HG03108 (cell line): ENCODE results near the gene CST4.
"Not testable (repeated sequence)": the region's sequence is repeated elsewhere in the genome, so short reads cannot be mapped to it uniquely, and the experiment has no call there.

ENCODE experiments used
- ATAC-seq: cut with Tn5 transposase; IDR thresholded peaks from one replicate; pipeline ENCODE4 v1.9.1; 2021; ENCODE audit warnings: moderate library complexity; ENCODE audit not compliant: unreplicated experiment

The CST4 gene, protein sequence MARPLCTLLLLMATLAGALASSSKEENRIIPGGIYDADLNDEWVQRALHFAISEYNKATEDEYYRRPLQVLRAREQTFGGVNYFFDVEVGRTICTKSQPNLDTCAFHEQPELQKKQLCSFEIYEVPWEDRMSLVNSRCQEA

DNA sequence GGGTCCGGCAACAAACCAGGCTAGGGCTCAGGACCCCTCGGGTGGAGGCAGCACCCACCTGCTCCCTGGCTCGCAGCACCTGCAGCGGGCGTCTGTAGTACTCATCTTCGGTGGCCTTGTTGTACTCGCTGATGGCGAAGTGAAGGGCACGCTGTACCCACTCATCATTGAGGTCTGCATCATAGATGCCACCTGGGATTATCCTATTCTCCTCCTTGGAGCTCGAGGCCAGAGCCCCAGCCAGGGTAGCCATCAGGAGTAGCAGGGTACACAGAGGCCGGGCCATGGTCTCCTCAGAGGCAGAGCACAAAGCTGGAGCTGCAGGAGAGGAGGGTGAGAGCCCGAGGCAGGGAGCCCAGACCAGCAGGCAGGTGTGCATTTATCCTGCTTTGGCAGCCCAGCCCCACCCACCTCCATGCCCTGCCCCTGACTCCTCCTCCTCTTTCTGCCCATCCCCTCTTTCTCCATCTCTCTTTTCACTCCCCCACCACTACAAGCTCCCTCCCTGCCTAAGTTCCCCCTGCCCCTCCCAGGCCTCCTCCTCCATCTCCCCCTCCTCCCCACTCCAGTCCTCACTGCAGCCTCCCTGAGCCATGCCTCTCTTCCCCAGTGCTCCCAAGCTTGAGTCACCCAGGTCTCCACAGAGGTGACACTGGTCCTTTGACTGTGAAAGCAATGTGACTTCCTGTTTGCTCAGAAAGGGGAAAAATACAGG is at the start of gene CST4:
TSS of gene CST4 (minus strand) at position 355 of the 715 bp plus-strand sequence. CDS start at position 286, 69 bp downstream.
- not testable (repeated sequence) for ATAC-seq

DNA sequence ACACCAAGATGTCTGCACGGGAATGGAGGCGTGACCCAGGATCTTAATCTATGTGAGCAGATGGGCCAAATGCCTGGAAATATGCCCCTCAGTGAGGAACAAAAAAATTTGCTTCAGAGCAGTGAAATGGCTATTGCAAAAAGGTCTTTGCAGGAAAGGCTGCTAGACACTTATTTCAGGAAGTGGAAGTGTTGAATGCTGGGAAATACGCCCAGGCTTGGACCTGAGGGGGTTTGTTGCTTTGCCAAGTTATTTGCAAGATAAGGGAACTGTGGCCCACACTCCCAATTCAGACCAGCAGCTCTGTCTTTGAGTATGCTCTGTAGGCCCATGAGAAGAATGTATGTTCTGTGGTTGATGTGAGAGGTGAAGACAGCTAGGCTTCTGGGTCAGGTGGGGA is 46.6 kb upstream of the CST4 start:
- ATAC-seq: not testable (repeated sequence)

DNA sequence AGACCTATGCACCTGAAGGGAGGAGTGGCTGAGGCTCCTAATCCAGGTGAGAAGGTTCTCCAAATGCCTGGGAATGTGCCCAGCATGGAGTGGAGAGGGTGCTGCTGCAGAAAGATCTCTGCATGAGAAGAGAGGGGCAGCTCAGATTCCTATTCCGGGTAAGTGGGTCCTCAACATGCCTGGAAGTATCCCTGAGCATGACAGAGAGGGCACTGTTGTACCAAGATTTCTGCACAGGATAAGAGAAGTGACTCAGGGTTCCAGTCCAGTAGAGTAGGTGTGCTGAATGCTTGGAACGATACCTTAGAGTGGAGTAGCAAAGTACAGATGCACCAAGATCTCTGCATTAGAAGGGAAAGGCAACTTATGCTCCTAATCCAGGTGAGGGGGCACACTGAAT is 46.1 kb upstream of the CST4 start:
- not testable (repeated sequence) for ATAC-seq

DNA sequence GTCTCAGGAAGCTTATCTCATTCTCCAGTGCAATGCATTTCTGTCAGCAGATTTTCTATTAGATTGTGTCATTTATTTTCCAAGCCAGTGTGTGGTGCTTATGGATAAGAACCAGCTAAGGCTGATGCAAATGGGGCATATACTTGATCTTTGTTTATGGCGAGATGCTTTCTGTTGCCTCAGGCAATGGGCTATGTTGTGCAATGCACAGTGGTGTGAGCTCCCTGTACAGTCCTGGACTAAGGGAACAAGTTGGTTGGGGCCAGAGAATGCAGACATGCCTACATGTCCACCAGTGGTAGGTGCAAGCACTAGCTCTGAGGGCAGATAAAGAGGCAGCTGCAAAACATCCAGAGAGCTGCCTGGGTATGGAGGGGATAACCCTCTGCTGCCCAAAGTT is 45.6 kb upstream of the CST4 start:
- not testable (repeated sequence) for ATAC-seq

DNA sequence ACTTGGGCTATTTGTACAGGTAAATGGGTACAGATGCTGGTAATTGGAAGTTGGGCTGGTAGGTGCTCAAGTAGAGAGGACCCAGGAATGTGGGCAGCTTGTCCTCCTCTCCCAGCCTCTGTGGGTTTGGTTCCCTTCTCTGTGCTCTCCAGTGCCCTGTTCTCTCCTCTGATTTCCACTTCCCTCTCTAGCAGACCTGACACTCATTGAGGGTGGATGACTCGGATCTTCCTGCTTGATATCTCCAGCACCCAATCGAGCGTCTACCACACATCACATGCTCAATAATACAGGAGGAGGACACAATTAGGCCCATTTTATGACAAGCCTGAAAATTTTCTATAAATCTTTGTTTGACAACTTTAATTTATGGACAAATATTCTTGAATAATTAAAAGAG is 38.2 kb upstream of the CST4 start:
- ATAC-seq: no peak

DNA sequence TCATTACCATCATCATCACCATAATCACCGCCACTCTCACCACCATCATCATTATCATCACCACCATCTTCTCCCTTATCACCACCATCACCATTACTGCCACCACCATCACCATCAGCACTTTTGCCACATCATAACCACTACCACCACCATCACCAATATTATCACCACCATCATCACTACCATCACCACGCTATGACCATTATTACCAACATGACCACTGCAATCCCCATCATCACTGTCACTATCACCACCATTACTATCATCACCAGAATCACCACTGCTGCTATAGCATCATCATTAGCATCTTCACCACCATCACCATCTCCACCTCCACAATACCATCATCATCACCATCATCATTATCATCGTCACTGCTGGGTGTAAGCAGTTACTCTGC is 36.3 kb upstream of the CST4 start:
- ATAC-seq: no peak

DNA sequence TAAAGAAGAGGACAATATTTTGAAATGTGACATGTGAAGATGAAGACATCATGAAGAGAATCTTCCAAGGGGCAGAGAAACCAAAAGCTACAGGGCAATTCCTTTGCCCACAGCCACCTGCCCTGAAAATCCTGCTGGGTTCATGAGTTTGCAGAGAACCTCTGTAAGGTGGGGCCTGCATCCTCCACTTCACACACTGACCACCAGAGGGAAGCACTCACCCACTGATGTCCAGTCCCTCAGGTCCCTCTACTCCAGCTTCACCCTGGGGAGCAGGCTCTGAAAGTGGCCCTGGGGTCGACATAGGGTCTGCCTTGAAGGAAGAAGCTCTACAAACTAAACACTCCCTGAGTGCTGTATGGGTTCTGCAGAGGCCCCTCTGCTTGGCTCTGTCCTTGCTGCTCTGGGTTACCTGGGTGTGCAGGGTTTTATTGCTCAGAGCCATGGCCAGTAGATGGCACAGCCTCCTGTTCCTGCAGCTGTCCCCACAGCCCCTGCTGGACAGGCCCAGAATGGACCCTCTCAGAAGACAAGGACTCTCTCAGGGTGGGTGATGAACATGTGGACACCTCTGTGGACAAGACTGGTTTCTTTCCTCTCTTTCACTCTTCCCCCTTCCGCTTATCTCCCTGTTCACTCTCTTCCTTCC is 34.9 kb upstream of the CST4 start:
- not testable (repeated sequence) for ATAC-seq

DNA sequence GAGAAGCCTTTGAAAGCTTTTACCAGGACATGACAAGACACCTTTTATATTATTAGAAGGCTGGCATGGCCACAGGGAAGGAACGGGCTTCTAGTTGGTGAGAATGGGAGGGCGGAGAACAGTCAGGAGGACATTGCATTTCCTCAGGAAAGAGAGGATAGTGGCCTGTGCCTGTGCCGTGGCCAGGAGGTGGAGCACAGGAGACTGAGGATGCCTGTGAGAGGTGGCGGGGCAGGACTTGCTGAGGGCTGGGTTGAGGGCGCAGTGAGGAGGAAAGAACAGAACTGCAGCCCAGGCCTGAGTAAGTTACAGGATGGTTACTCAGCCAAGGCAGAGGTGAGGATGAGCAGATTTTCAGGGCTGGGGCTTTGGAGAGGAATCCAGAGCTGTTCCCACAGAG is 34.0 kb upstream of the CST4 start:
- ATAC-seq: not testable (repeated sequence)

DNA sequence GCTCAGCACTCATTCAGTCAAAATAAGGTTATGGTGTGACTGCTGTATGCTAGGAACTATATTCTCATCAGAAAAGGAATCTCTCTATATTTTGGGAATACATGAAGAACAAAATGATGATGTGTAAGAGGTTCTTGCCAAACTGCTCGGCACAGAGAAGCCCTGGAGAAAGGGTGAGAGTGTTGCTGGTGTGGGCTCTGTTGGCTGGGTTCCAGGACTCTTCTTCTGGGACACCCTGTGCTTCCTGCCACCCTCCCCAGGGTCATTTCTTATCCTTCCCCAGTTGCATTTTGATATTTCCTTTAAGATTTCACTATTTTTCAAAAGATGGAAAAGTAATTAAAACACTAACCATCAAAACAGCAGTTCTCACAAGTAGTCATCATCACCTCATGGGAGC is 33.1 kb upstream of the CST4 start:
- ATAC-seq: no peak

DNA sequence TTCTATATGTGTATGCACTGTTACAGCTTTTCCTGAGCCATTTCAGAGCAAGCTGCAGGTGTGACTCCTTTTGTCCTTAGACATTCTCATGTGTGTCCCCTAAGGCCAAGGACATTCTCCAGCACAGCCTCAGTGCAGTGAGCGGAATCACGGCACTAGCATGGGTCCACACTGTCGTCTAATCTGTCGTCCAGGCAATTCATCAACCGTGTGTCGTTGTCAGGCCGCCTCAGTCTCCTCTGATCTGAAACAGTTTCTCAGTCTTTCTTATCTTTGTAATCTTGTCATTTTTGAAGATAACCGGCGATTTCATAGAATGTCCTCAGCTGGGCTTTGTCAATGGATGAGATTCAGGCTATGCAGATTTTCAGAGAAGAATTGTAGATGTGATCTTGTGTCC is 30.5 kb upstream of the CST4 start:
- ATAC-seq: not testable (repeated sequence)

DNA sequence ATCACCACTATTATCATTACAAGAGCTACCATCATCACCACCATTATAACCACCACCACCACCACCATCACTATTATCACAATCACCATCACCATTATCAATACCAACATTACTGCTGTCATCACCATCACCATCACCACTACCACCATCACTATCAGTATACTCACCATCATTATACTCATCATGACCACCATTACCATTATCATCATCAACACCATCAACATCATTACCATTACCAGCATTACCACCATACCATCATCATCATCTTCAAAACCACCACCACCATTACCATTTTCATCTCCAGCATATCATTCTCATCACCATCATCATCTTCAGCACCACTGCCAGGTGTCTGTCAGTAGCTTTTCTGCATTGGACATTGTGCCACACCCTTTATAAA is 22.9 kb upstream of the CST4 start:
- ATAC-seq: not testable (repeated sequence)

DNA sequence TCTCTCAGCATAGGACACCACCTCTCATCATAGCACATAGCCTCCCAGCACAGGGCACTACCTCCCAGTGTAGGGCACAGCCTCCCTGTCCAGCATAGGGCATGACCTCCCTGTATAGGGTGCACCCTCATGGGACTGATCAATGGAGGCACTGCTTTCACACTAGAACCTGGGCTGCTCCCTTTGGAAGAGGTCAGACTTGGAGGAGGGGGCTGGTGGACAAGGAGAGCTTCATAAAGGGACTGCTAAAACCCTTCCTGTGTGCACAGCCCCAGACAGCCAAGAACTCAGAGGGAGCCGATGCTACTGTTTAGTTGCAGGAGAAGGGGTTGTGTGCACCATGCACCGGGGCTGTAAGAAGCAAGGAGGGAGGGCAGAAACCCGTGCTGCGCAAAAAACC is 21.9 kb upstream of the CST4 start:
- ATAC-seq: no peak

DNA sequence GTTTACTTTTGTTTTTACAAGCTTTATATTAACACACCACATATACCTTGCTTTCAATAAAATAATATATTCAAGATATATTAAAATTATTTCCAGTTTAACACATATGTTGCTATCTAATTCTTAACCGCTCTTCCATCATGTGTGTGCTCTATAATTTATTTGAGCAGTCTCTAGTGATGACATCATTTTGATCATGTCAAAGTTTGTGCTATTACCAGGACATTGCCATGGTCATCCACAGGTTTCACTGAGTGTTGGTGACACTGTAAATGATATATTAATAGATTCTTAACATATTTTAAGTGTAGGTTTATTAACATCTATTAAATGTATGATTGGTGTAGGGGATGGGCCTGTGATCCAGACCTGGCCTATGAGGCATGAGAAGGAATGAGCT is 17.1 kb upstream of the CST4 start:
- no peak for ATAC-seq

DNA sequence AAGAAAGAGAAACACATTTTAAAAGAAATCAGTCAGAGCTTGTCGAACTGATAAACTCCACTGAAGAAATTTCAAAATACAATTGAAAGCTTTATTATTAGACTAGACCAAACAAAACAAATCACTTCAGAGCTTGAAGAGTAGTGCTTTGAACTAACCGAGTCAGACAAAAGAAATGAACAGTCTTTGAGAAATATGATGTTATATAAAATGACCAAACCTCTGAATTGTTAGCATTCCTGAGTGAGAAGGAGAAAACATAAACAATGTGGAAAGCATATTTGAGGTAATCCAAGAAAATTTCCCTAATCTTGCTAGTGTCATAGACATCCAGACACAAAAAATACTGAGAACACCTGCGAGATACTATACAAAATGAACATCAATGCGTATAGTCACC is 13.2 kb upstream of the CST4 start:
- ATAC-seq: no peak

DNA sequence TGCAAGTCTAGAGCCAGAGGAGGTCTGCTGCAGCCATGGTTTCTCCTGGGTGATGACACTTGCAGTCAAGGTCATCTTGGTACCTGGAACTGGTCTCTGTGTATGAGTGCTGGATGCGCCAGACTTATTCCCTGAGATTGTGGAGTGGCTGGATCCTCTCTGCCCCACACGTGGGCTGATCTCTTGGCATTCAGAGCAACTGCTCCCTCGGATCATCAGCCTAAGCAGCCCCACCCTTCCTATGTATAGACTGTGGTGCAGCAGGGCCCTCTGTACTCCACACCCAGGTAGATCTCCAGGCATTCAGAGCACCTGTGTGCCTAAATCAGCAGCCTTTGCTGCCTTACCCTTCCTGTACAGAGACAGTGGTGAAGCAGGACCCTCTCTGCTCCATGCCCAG is 12.1 kb upstream of the CST4 start:
- no peak for ATAC-seq

DNA sequence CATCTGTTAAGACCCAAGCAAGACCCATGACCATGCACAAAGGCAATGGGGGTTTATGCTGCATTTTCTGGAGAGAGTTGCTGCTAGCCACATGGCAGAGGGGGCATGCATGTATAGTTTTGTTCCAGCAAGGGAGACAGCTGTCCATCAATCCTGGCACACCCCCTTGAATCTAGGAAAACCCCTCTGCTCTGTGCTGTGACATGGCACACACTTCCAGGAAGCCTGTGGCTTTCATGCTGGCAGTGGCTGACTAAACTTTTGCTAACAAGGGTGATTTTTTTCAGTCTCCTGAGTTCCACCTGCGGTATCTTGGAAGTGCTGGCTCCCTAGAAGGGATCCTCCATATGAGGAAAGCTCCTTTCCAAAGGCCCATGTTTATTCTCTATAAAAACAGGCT is 9.1 kb upstream of the CST4 start:
- no peak for ATAC-seq

DNA sequence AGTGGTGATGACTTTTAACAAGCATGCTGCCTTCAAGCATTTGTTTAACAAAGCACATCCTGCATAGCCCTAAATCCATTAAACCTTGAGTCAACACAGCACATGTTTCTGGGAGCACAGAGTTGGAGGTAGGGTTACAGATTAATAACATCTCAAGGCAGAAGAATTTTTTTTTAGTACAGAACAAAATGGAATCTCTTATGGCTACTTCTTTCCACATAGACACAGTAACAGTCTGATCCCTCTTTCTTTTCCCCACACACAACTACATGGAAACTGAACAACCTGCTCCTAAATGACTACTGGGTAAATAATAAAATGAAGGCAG is 6.2 kb upstream of the CST4 start:
- ATAC-seq: not testable (repeated sequence)

DNA sequence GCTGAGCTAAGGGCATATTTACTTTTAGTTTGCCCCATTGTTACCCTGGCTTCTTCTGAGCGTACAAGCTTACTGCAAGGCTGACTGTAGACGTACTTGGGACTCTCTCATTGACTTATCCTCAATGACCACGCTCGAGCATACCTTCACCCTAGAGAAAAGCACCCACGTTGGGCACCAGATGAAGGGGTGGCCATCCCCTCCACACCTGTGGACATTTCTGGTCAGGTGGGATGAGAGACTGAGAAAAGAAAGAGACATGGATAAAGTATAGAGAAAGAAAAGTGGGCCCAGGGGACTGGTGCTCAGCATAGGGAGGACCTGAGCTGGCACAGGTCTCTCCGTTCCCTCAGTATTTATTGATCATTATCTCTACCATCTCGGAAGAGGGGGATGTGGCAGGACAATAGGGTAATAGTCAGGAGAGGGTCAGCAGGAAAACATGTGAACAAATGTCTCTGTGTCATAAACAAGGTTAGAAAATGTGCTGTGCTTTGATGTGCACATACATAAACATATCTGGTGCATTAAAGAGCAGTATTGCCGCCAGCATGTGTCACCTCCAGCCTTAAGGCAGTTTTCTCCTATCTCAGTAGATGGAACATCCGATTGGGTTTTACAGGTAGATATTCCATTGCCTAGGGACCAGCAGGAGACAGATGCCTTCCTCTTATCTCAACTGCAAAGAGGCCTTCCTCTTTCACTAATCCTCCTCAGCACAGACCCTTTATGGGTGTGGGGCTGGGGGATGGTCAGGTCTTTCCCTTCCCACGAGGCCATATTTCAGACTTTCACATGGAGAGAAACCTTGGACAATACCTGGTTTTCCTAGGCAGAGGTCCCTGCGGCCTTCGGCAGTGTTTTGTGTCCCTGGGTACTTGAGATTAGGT is 5.6 kb upstream of the CST4 start:
- ATAC-seq: not testable (repeated sequence)

DNA sequence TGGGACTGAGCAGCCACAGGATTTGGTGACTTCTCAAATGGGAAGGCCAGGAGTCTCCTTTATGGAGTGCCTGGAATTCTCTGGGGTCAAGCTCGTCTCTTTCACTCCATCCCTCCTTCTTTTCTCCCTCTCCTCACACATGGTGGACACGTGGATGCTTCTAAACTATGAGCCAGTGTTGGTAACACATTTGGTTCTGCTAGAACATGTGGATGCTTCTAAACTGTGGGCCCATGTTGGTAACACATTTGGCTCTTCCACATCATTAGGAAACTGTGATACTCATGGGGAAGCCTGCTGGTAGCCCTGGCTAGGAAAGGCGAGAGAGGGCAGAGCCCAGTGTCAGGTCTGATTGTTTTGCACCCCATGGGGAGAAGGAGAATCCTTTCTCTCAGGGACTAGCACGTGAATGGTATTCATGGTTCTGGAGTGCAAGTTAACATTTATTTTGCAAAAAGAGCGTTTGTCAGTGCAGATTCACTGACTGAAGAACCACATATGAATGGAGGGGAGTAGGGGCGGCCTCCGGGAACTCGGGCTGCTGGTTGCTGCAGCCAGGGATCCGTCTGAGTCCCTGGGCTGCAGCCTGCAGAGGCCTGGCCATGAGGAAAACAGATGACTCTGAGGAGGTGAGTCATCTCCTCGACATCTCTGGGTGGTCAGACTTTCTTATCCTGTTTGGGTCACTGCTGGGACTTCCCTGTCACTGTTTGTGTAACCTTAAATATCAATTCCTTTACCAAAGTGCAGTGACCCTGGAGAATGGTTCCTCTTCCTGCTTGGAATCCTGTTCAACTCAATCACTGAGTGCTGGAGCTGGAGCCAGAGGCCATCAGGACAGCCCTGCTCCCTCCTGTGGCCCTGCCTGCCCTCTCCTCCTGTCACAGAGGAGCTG is 4.1 kb upstream of the CST4 start:
- ATAC-seq: not testable (repeated sequence)

DNA sequence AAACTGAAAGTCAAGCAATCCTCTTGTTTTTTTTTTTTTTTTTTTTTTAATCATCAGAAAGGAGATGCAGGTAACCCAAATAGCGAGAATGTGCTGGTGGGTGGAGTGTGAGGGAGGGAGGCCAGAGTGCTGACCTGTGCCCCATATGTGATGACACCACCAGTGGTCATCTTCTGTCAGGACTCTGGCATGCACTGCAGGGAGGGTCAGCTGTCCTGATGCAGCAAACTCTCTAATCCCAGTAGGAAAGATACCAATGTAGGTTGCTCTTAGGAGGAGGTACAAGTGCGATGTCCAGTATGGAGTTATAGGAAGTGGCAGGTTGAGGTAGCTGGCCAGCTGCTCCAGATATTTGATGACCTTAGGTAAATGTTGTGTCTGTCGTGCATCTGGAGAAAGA is 2.8 kb upstream of the CST4 start:
- no peak for ATAC-seq

DNA sequence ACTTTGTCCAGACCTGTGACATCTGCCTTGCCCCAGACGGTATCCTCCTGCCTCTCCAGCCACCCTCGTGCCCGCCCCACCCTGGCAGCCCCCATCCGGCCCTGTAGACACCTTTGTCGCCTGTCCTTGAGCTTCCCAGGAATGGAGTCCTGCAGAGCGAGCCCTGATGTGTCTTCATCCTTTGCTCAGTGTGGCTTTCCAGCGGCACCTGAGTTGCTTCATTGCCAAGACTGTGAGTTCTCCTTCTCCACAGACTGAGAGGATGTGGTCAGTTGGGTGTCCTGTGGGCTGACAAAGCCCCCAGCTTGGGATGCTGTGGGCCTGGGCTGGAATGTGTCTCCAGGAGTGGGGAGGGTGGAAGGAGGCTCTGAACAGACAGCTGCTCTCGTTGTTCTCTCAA is 1.7 kb upstream of the CST4 start:
- ATAC-seq: no peak
